B cell (primary cell): Measurements from ENCODE around the gene P3H3.

Source experiments
- CTCF ChIP-seq: fragments of 200-600 bp; IDR thresholded peaks from one replicate; pipeline ENCODE4 v1.8.0; 2022; ENCODE audit warnings: antibody characterized with exemption, mild to moderate bottlenecking
- EZH2 ChIP-seq: IDR thresholded peaks from 2 replicates; pipeline ENCODE4 v1.6.1; 2012; ENCODE audit warnings: borderline replicate concordance, low read depth, mild to moderate bottlenecking, moderate library complexity, low read length; ENCODE audit not compliant: insufficient read depth, poor library complexity, severe bottlenecking

GRCh38 chr12:6796576-6796975, 31.6 kb upstream of the P3H3 start:
- TF ChIP-seq CTCF = no peak
- TF ChIP-seq EZH2 = no peak
